Measurements from ENCODE around the gene NUTM1.
"Not testable (repeated sequence)": the region's sequence is repeated elsewhere in the genome, so short reads cannot be mapped to it uniquely, and the experiment has no call there.

Gene NUTM1

DNA sequence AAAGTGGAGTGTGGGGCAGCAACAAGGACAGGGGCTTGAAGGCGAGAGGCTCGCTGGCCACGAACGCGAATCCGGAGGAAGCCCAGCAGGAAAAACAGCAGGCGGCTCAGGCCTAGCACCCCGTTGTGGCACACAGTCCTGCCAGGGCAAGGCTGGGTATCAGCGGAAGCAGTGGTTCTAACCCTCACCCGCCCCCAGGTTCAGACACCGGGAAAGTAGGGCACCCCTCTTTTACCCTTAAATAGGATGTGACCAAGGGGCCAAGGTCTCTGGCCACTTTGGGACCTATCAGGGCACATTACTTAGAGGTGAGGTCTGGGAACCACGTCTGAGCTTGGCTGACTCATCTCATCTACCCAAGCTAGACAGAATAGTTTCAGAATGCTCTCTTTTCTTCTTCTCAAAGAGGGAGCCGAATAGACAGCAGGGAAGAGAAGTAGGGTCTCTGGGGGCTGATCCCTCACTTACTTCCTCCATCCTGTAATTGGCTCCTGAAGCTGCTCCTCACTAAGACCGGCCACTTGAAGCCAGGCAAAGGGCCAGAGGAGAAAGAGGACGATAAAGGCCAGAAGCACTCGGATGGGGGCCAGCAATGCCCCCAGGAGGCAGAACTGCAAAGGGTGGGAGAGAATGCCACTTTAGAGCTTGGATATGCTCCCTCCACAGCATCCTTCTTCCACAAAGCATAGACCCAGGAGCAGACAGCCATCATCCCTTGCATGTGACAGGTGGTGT is 22.1 kb downstream of the NUTM1 start:
- DNase-seq: peak in 1 of 2 experiments; percentile 4

DNA sequence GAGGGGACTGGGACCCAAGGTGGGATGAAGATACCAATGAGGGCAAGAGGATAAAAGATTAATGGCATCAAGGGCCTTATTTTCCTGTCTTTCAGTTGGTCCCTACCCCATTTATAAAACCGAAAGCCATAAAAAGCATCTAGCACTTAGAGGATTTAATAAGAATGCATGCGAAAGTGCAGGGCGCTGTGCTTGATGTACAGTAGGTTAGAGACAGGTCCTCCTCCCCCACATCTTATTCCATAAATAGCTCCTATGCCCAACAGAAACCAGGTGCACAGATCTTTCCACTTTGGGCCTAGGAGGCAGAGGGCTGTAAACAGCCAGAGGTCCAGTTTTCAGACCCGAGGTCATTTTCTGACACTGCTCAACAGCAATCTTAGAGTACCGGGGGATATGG is 22.7 kb downstream of the NUTM1 start:
- no peak for DNase-seq

DNA sequence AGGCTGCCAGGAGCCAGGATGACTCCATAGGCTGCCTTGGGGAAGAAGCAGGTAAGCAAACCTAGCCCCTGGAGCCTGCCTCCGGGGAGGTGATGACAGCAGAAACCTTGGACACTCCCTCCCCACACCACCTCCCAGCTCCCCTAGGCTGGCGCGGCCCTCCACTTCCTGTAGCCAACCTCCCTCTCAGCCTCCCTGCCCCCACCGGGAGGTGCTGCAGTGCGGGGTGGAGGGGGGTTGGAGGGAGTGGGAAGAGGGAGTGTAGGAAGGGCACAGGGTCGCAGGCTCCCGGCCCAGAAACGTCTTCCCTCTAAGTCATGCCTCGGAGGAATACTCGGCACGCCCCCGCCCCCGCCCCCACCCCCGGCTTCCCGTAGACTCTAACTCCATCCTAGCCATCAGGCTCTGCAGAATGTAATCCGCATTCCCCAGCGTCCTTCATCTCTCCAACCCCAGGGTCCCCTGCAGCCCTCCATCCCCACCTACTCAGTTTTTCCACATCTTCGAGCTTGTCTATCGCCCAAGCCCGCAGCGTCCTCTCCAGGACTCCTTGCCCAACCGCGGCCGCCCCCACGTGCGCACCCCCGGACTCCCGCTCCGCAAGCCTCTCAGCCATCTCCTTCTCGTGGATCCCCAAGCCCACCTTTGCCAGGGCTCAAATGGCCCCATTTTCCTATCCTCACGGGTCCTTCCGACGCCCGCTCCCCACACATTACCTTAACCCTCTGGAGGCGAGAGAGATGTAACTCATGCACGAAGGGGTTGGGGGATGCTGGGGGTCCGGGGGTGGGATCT is 23.4 kb downstream of the NUTM1 start:
- DNase-seq: peak; percentile 41 to 44

DNA sequence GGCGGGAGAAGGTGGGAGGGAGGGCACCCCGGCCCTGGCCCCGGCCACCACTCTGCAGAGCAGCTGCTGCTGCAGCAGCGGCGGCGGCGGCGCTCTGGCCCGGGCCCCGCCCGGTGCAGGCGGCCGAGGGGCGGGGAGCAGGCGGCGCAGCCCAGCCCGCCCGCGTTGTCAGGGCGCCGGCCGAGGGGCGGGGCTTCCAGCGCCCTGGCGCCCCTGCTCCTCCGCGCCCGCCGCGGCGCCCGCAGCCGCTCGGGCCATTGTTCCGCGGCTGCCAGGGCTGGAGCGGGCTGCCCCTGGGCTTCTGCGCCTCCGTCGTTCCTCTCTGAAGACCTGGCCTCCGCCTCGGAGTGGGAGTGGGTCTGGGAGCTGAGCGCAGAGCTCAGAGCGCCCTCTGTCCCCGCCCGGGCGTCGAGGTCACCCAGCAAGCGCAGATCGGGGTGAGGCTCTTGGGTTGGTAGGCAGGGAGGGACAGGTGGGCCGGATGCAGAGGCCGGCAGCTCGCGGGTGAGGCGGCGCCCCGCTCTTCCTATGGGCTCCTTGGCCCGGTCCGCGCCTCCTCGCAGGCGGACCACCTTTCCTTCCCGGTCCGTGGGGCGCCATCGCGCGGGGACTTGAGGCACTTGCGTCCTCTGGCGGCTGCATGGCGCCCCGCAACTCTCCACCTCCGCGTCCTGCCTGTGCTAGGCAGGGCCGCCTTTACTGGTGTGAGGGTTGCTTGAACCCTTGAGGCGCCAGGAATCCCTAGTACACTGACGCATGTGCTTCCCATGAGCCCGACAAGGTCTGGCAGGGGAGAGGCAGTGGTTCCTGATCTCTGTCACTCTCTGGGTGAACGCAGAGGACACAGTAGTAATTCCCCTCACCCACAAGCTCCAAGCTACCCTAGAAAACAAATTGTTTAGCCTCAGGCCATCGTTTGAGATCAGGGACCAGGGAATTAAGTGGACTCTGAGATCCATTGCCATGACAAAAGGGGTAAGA is 24.3 kb downstream of the NUTM1 start, which contains the start of gene LPCAT4:
LPCAT4 (minus strand) TSS at position 96 of the 981 bp plus-strand sequence. CDS start 96 bp downstream, outside the sequence.
- DNase-seq: peak; percentile 83 to 85

DNA sequence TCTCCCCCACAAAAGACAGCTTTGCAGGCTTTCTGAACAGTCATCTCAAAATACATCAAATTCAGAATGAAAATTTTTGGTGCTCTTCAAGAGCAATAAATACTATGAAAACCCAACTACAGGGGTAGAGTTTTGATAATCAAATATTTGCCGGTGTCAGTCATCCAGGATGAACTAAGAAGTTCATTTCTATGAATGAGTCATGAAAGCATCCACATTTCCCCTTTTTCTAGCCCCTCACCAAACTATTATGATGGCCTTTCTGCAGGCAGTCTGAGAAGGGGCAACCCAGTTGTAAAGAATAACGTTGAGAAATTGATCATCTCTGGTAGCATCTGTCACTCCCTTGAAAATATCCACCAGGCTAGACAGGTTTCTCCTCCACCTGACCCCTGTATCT is 27.0 kb downstream of the NUTM1 start:
- DNase-seq: no peak

DNA sequence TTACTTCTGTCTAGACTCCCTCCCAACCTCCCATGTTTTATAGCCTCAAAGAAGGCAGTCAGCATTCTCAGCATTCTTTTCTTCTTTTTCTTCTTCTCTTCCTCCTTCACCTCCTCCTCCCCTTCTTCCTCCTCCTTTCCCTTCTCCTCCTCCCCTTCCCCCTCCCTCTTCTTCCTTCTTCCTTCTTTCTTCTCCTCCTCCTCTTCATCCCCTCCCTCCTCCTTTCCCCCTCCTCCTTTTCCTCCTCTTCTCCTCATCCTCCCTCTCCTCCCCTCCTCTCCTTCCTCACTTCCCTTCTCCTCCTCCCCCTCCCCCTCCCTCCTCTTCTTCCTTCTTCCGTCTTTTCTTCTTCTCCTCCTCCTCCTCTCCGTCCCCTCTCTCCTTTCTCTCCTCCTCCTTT is 27.5 kb downstream of the NUTM1 start:
- no peak for DNase-seq

DNA sequence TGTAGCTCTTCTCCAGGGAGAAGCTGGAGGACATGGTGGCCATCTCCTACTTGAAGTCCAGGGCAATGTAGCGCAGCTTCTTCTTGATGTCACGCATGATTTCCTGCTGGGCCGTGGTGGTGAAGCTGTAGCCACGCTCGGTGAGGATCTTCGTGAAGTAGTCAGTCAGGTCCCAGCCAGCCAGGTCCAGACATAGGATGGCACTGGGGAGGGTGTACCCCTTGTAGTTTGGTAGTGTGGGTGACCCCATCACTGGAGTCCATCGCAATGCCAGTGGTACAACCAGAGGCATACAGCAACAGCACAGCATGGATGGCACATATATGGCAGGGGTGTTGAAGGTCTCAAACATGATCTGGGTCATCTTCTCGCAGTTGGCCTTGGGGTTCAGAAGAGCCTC is 30.8 kb downstream of the NUTM1 start:
- no peak for DNase-seq

DNA sequence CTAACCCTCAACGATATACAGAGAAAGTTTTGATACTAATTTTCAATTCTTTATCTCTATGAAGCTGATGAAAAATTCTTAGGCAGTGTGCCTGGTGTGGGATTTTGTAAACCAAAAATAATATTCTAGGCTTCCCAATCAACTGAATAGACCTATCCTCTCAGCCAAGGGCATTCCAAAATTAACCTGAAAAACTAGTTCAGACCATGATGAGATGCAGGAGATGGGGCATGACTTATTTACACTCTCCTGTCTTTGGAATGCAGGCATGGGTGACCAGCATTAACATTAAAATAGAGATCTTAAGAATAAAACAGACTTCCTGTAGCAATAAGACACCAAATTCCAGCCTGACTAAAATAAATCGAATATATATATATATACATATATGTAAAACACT is 31.7 kb downstream of the NUTM1 start:
- no peak for DNase-seq

DNA sequence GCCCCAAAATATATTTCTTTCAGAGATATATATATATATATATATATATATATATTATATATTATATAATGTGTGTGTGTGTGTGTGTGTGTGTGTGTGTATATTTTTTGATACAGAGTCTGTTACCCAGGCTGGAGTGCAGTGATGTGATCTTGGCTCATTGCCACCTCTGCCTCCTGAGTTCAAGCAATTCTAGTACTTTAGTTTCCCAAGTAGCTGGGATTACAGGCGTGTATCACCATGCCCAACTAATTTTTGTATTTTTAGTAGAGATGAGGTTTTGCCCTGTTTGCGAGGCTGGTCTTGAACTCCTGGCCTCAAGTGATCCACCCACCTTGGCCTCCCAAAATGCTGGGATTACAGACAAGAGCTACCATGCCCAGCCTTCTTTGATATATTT is 32.4 kb downstream of the NUTM1 start:
- not testable (repeated sequence) for DNase-seq

DNA sequence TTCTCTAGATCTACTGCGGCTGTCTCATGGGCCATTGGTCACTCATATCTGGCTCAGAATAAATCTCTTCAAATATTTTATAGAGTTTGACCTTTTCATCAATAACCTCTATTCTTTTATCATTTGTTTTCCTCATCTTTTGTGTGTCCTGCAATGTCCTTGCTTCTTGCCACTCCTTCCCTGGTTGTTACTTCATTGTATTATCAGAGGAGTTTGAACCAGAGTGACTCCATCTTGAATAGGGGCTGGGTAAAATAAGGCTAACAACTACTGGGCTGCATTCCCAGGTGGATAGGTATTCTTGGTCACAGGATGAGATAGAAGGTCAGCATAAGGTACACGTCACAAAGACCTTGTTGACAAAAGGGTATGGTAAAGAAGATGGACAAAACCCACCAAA is 33.7 kb downstream of the NUTM1 start:
- no peak for DNase-seq

DNA sequence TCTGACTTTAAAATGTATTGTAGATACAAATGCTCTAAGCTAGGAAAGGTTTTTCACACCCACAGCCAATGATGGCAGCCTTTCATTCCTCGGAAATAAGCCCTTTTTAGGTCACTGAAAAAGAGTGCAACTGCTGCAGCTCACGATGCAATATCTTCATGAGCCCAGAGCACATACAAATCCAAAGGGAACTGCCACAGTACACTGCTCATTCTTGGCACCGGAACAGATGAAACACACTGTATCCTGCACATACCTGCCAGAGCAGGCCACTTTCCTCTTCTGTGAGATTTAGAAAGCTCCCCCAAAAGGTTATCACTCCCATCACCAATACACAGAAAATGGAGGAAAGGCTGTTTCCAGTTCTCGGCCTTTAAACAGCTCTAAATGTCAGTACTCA is 37.4 kb downstream of the NUTM1 start:
- not testable (repeated sequence) for DNase-seq

DNA sequence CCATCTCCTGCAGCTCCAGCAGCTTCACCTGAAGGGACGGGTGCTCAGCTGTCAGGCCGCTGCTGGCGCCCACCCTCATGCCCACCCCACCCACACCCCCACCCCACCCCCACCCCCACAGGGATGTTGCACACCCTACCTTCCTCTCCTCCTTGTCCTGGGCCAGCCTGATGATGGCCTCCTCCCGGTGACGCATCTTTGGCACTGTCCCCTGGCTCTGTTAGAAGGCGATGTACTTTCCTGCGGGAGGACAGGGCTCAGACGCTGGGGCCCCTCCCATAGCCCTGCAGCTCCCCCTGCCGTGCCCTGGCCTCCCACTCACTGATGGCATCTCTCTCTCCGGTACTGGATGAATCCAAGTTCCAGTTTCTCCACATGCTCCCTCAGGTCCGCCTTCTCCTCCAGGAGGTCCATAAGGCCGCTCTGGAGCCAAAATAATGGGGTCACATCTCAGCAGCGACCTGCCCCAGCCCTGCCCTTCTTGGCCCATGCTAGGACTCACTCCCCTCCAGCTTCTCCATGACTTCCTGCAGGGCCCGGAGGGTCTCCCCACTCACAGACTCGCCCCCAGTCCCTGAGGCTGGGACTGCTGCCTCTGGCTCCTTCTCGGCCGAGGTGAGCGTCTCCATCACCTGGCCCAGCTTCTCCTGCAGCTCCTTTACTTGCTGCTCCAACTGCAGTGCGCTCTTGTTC is 38.9 kb downstream of the NUTM1 start:
- DNase-seq: not testable (repeated sequence)

DNA sequence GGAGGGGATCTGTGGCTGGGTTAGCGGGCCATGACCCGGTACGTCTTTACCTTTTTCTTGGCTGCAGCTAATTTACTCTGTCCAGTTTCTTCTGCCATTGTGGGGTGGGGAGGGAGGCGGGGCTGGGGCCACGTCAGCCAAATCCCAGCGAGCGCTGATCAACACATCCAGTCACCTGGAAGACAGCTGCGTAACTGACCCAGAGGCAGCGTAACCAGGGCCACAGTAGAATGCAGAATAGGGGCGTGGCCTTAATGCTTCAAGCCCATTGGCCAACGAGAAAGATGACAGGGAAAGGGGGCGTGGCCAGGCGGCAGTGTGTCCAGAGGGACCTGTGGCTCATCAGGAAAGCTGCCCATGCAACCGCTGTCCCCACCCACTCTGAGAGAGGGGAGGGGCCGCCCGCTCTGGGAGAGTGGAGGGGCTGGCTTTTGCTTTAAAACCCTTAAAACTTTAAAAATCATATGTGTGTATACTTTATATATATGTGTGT is 46.5 kb downstream of the NUTM1 start:
- not testable (repeated sequence) for DNase-seq

DNA sequence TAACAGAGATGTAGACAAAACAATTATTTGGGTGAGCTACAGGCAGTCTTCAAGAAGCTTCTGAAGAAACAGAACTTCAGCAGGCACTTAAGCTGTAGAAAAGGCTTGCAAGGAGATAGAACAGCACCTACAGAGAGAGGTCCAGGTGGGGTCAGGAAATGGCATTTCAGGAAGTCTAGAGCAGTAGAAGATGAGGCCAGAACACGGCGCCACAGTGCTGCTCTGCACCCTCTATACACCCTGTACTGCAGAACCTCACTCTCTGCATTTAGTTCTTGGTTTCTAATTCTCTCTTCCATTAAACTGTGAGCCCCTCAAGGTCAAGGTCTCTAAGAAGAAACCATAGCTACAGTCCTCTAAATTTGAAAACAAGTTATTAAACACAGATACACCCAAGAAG is 49.9 kb downstream of the NUTM1 start:
- DNase-seq: not testable (repeated sequence)

DNA sequence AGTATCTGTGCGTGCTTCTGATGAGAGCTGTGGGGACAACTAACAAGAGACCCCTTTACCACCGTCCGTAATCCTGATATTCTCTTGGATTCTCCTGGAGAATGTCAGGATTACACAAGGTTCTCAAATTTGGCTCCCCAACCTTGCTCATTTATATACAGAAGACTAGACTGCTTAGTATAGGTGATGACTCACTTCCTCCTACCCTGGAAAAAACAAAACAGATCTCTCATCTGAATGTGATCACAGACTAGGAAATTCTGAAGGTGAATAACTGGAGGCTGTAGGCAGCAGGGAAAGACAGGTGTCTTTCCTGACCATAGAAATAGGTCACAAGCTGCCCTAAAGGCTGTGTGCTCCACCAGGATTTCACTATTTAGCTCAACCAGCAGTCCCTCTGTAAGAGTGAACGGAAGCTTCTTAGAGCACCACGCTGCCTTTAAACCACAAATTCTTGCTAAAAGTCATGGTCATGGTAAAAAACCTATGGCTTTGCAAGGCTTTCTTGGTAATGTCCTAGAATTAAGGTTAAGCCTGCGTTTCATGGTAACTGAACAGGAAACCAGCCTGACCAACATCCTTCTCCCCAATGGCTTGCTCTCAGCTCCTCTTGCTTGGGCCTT is 54.6 kb downstream of the NUTM1 start:
- not testable (repeated sequence) for DNase-seq

DNA sequence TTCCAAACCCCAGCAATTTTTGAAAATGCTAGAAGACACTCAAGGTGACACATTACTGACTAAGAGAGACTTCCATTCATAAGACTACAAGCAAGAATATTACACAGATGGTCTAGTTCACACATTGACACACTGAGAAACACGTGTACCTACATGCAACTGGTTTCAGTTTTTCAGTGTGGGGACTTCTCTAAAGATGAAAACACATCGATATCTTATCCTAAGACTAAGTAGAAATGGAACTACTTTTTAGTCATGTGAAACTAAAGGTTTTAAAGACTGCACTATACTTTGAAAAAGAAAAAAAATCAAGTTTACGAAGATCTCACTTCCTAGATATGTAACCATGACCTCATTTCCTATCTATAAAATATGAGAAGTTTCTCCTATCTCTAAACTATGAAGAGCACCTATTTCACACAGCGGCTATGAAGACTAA is 60.1 kb downstream of the NUTM1 start:
- DNase-seq: not testable (repeated sequence)

DNA sequence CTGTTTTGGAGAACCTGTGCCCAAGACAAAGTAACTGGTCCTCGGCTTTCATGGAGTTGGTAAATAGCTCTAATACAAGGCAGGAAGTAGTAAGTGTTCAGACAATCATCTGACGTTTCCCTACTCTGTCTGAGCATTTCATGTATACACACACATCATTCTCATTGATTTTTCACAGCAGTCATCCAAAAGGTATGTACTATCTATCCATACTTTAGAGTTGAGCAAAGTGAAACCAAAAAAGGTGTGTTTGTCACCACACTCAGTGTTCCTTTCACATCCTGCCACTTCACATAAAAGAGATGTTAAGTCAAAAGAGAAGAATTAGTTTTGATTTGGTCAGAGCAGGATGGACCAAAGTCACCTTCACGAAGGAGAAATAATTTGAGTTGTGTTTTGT is 60.8 kb downstream of the NUTM1 start:
- not testable (repeated sequence) for DNase-seq

Data from stimulated activated CD4-positive, alpha-beta T cell treated with anti-CD3 and anti-CD28 coated beads, Interleukin-4, amount 100 ng/mL, for 4 hours (primary cell).